GM12875 (cell line): ENCODE results near the gene GNPDA1.
"Not testable (repeated sequence)": the region's sequence is repeated elsewhere in the genome, so short reads cannot be mapped to it uniquely, and the experiment has no call there.

Experiments
- H3K4me3 ChIP-seq: one replicate; pipeline ENCODE4 v1.5.1; 2011; ENCODE audit warnings: low read depth, low read length, control low read depth
- CTCF ChIP-seq: IDR thresholded peaks from 2 replicates; pipeline ENCODE4 v1.5.1; 2011; ENCODE audit warnings: low read depth, mild to moderate bottlenecking, control low read depth, inconsistent platforms, low read length, moderate library complexity, borderline replicate concordance; ENCODE audit not compliant: insufficient read depth

Gene GNPDA1

GRCh38 chr5:142048272-142048671 lies 35.4 kb upstream of the GNPDA1 start:
- TF ChIP-seq CTCF, result no peak
- no peak overlapping the region for H3K4me3 ChIP-seq

- H3K4me3 ChIP-seq, result no peak overlapping the region
- TF ChIP-seq CTCF, result no peak
These were observed 33.4 kb upstream of the GNPDA1 start for GRCh38 chr5:142046191-142046590.

GRCh38 chr5:142040881-142041280 lies 28.1 kb upstream of the GNPDA1 start:
- H3K4me3 ChIP-seq, result not testable (repeated sequence)

- no peak overlapping the region for H3K4me3 ChIP-seq
- TF ChIP-seq CTCF, result no peak
These were observed 27.5 kb upstream of the GNPDA1 start for GRCh38 chr5:142040285-142040684.

- H3K4me3 ChIP-seq, result no peak overlapping the region
- TF ChIP-seq CTCF, result no peak
These were observed 25.9 kb upstream of the GNPDA1 start for GRCh38 chr5:142038735-142039134.

- H3K4me3 ChIP-seq, result not testable (repeated sequence)
These were observed 24.8 kb upstream of the GNPDA1 start for GRCh38 chr5:142037599-142037998.

GRCh38 chr5:142036918-142037317 lies 24.1 kb upstream of the GNPDA1 start:
- no peak for TF ChIP-seq CTCF
- no peak overlapping the region for H3K4me3 ChIP-seq

- no peak overlapping the region for H3K4me3 ChIP-seq
- no peak for TF ChIP-seq CTCF
These were observed 22.2 kb upstream of the GNPDA1 start for GRCh38 chr5:142034994-142035393.

GRCh38 chr5:142033632-142034567 lies 21.1 kb upstream of the GNPDA1 start:
- not testable (repeated sequence) for H3K4me3 ChIP-seq
